GM19455 (cell line): ENCODE measurements around the gene HADH.
A peak's percentile ranks its signal among the peaks of the same experiment; 100 is the strongest.
"Not testable (repeated sequence)": the region's sequence is repeated elsewhere in the genome, so short reads cannot be mapped to it uniquely, and the experiment has no call there.

Experiments
- ATAC-seq: cut with Tn5 transposase; IDR thresholded peaks from one replicate; pipeline ENCODE4 v1.9.1; 2021; ENCODE audit not compliant: unreplicated experiment

HADH gene

GRCh38 chr4:107994894-107995293, 5.2 kb downstream of the HADH start:
- no peak for ATAC-seq

- ATAC-seq = no peak
Measured at GRCh38 chr4:107996949-107997788, 7.5 kb downstream of the HADH start.

- no peak for ATAC-seq
Measured at GRCh38 chr4:107997794-107998193, 8.1 kb downstream of the HADH start.

GRCh38 chr4:107999932-108000539, 10.3 kb downstream of the HADH start:
- no peak for ATAC-seq

GRCh38 chr4:108001540-108002135, 11.9 kb downstream of the HADH start:
- no peak for ATAC-seq

- no peak for ATAC-seq
Measured at GRCh38 chr4:108003982-108004515, 14.4 kb downstream of the HADH start.

GRCh38 chr4:108004646-108005045, 15.0 kb downstream of the HADH start:
- ATAC-seq = no peak

- no peak for ATAC-seq
Measured at GRCh38 chr4:108005807-108006206, 16.1 kb downstream of the HADH start.

- no peak for ATAC-seq
Measured at GRCh38 chr4:108006361-108006760, 16.7 kb downstream of the HADH start.

- no peak for ATAC-seq
Measured at GRCh38 chr4:108007984-108008383, 18.3 kb downstream of the HADH start.

GRCh38 chr4:108008721-108009120, 19.0 kb downstream of the HADH start:
- no peak for ATAC-seq

GRCh38 chr4:108010167-108010566, 20.5 kb downstream of the HADH start:
- ATAC-seq = no peak

- not testable (repeated sequence) for ATAC-seq
Measured at GRCh38 chr4:108012382-108012781, 22.7 kb downstream of the HADH start.

- ATAC-seq = no peak
Measured at GRCh38 chr4:108013327-108013726, 23.6 kb downstream of the HADH start.

- no peak for ATAC-seq
Measured at GRCh38 chr4:108013955-108014354, 24.3 kb downstream of the HADH start.

- peak; percentile 82 for ATAC-seq
Measured at GRCh38 chr4:108018040-108018883, 28.6 kb downstream of the HADH start.

- no peak for ATAC-seq
Measured at GRCh38 chr4:108018884-108019187, 29.1 kb downstream of the HADH start.

GRCh38 chr4:108024085-108024877, 34.6 kb downstream of the HADH start:
- ATAC-seq = no peak

GRCh38 chr4:108024878-108025165, 35.1 kb downstream of the HADH start:
- ATAC-seq = no peak

- ATAC-seq = no peak
Measured at GRCh38 chr4:108029016-108029720, 39.5 kb downstream of the HADH start.
